Iris pigment epithelial cell (primary cell): ENCODE measurements around the gene ABCG1.

ENCODE experiments used
- DNase-seq: peaks from one replicate; pipeline ENCODE4 v3.0.0-alpha.2; 2011; ENCODE audit warnings: low read depth

Gene ABCG1

GRCh38 chr21:42272109-42272962 is 53.4 kb downstream of the ABCG1 start:
- no peak for DNase-seq

- DNase-seq, result no peak
Observed at GRCh38 chr21:42272984-42273600, 54.2 kb downstream of the ABCG1 start.

GRCh38 chr21:42276076-42276475 is 57.1 kb downstream of the ABCG1 start:
- DNase-seq, result no peak

GRCh38 chr21:42276526-42277154 is 57.7 kb downstream of the ABCG1 start:
- no peak for DNase-seq

- no peak for DNase-seq
Observed at GRCh38 chr21:42277593-42277992, 58.7 kb downstream of the ABCG1 start.

GRCh38 chr21:42278451-42279149 is 59.7 kb downstream of the ABCG1 start:
- DNase-seq, result no peak

GRCh38 chr21:42279341-42279871 is 60.5 kb downstream of the ABCG1 start:
- DNase-seq, result no peak

- DNase-seq, result no peak
Observed at GRCh38 chr21:42279888-42280287, 60.9 kb downstream of the ABCG1 start.

GRCh38 chr21:42280356-42281180 is 61.6 kb downstream of the ABCG1 start:
- DNase-seq, result no peak

GRCh38 chr21:42281181-42281680 is 62.3 kb downstream of the ABCG1 start:
- no peak for DNase-seq

GRCh38 chr21:42282021-42282420 is 63.1 kb downstream of the ABCG1 start:
- no peak for DNase-seq

- no peak for DNase-seq
Observed at GRCh38 chr21:42282715-42283114, 63.8 kb downstream of the ABCG1 start.

- no peak for DNase-seq
Observed at GRCh38 chr21:42285569-42286245, 66.8 kb downstream of the ABCG1 start.

GRCh38 chr21:42286416-42286815 is 67.5 kb downstream of the ABCG1 start:
- DNase-seq, result no peak

- DNase-seq, result no peak
Observed at GRCh38 chr21:42287193-42288083, 68.5 kb downstream of the ABCG1 start.

- no peak for DNase-seq
Observed at GRCh38 chr21:42288962-42289361, 70.0 kb downstream of the ABCG1 start.

GRCh38 chr21:42289926-42290325 is 71.0 kb downstream of the ABCG1 start:
- no peak for DNase-seq

GRCh38 chr21:42290505-42290904 is 71.6 kb downstream of the ABCG1 start:
- DNase-seq, result no peak

- no peak for DNase-seq
Observed at GRCh38 chr21:42291003-42291750, 72.2 kb downstream of the ABCG1 start.
